GM18526 (cell line): ENCODE data around the gene MARS1.

ENCODE experiments used
- POLR2A ChIP-seq: IDR thresholded peaks from 3 replicates; pipeline ENCODE4 v1.6.1; 2011; ENCODE audit not compliant: insufficient read length; ENCODE audit errors: extremely low read depth

The MARS1 gene

GRCh38 chr12:57456145-57456700 is 31.6 kb upstream of the MARS1 start:
- TF ChIP-seq POLR2A = peak; percentile 23

- no peak for TF ChIP-seq POLR2A
These were observed 31.0 kb upstream of the MARS1 start for GRCh38 chr12:57456737-57457490.

GRCh38 chr12:57458665-57459054 is 29.2 kb upstream of the MARS1 start:
- no peak for TF ChIP-seq POLR2A

- peak; percentile 49 for TF ChIP-seq POLR2A
These were observed 28.7 kb upstream of the MARS1 start for GRCh38 chr12:57459055-57459749.

- no peak for TF ChIP-seq POLR2A
These were observed 28.0 kb upstream of the MARS1 start, which contains the start of gene GLI1 for GRCh38 chr12:57459750-57460467. Gene GLI1, plus strand, starts transcription at chr12:57459785. Its CDS starts 3,907 bp downstream, at chr12:57463692.

GRCh38 chr12:57460468-57460784 is 27.4 kb upstream of the MARS1 start:
- no peak for TF ChIP-seq POLR2A

- no peak for TF ChIP-seq POLR2A
These were observed 27.0 kb upstream of the MARS1 start for GRCh38 chr12:57460841-57461275.

GRCh38 chr12:57461276-57461916 is 26.5 kb upstream of the MARS1 start:
- TF ChIP-seq POLR2A = no peak

- no peak for TF ChIP-seq POLR2A
These were observed 26.0 kb upstream of the MARS1 start for GRCh38 chr12:57461917-57462250.

- peak; percentile 38 for TF ChIP-seq POLR2A
These were observed 25.5 kb upstream of the MARS1 start for GRCh38 chr12:57462251-57462911.

GRCh38 chr12:57462912-57463253 is 25.0 kb upstream of the MARS1 start:
- no peak for TF ChIP-seq POLR2A

GRCh38 chr12:57464569-57464968 is 23.3 kb upstream of the MARS1 start:
- no peak for TF ChIP-seq POLR2A

- TF ChIP-seq POLR2A = no peak
These were observed 22.7 kb upstream of the MARS1 start for GRCh38 chr12:57465030-57465746.
